Measurements from ENCODE around the gene TPRG1L. TPM values are rescaled to one million over a fixed set of nuclear protein-coding genes. Genes with fewer than 3 reads are reported as not detected.

Gene TPRG1L
- total RNA-seq, 1 donor from 2014 or later = 33.7 TPM

- Mint-ChIP-seq H3K27me3 (ENCODE audit: low read depth, unreplicated experiment) (peaks cover 12% of the 10 kb centered on the region), H3K4me3 (ENCODE audit: unreplicated experiment) (no peak overlapping the region), H3K4me1 (ENCODE audit: low read depth, unreplicated experiment) (peaks cover 3% of the 10 kb centered on the region), H3K36me3 (ENCODE audit: low read depth, unreplicated experiment) (no peaks in the 10 kb centered on the region), H3K27ac (ENCODE audit: unreplicated experiment) (no peak overlapping the region), H3K9me3 (ENCODE audit: unreplicated experiment) (no peaks in the 10 kb centered on the region)
- H3K4me1 ChIP-seq (ENCODE audit: insufficient read depth, low read length) = peaks cover 4% of the 10 kb centered on the region
- peaks cover 2% of the 10 kb centered on the region for H3K27me3 ChIP-seq (ENCODE audit: insufficient read depth, low read length)
- no peaks in the 10 kb centered on the region for H3K36me3 ChIP-seq (ENCODE audit: insufficient read depth, low read length)
- no peak overlapping the region for H3K27ac ChIP-seq (ENCODE audit: low read depth, low read length)
- no peaks in the 10 kb centered on the region for H3K79me2 ChIP-seq (ENCODE audit: insufficient read depth, low read length)
- no peaks in the 10 kb centered on the region for H3K9me3 ChIP-seq (ENCODE audit: insufficient read depth, low read depth, low read length)
- H3K4me2 ChIP-seq (ENCODE audit: low read length) = no peak overlapping the region
- FAIRE-seq (no peak), DNase-seq (ENCODE audit: low read depth) (no peak)
- no peak overlapping the region for H3K9ac ChIP-seq (ENCODE audit: low read length)
- no peak overlapping the region for H2AFZ ChIP-seq (ENCODE audit: low read depth, low read length)
- H4K20me1 ChIP-seq (ENCODE audit: insufficient read depth, low read length) = no peaks in the 10 kb centered on the region
- no peak overlapping the region for H3K4me3 ChIP-seq (ENCODE audit: insufficient read depth, low read depth, low read length)
- TF ChIP-seq EZH2 (IDR thresholded peaks at IDR 0.05; ENCODE audit: insufficient read depth, low read length) = no peak
- TF ChIP-seq, protein P1, sequence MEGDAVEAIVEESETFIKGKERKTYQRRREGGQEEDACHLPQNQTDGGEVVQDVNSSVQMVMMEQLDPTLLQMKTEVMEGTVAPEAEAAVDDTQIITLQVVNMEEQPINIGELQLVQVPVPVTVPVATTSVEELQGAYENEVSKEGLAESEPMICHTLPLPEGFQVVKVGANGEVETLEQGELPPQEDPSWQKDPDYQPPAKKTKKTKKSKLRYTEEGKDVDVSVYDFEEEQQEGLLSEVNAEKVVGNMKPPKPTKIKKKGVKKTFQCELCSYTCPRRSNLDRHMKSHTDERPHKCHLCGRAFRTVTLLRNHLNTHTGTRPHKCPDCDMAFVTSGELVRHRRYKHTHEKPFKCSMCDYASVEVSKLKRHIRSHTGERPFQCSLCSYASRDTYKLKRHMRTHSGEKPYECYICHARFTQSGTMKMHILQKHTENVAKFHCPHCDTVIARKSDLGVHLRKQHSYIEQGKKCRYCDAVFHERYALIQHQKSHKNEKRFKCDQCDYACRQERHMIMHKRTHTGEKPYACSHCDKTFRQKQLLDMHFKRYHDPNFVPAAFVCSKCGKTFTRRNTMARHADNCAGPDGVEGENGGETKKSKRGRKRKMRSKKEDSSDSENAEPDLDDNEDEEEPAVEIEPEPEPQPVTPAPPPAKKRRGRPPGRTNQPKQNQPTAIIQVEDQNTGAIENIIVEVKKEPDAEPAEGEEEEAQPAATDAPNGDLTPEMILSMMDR (IDR thresholded peaks at IDR 0.05; ENCODE audit: insufficient read depth, low read depth, low read length) = no peak
Observed at GRCh38 chr1:3600354-3600753, 24.5 kb upstream of the TPRG1L start.

GRCh38 chr1:3601743-3602142 lies 23.1 kb upstream of the TPRG1L start:
- Histone ChIP-seq H3K36me3 (ENCODE audit: insufficient read depth, low read length) (no peaks in the 10 kb centered on the region), H3K27me3 (ENCODE audit: insufficient read depth, low read length) (peaks cover 2% of the 10 kb centered on the region), H4K20me1 (ENCODE audit: insufficient read depth, low read length) (no peaks in the 10 kb centered on the region), H3K4me2 (ENCODE audit: low read length) (no peak overlapping the region), H3K79me2 (ENCODE audit: insufficient read depth, low read length) (no peaks in the 10 kb centered on the region), H3K4me3 (ENCODE audit: insufficient read depth, low read depth, low read length) (no peak overlapping the region), H3K9me3 (ENCODE audit: insufficient read depth, low read depth, low read length) (no peaks in the 10 kb centered on the region), H3K27ac (ENCODE audit: low read depth, low read length) (no peak overlapping the region), H2AFZ (ENCODE audit: low read depth, low read length) (no peak overlapping the region), H3K4me1 (ENCODE audit: insufficient read depth, low read length) (peaks cover 4% of the 10 kb centered on the region), H3K9ac (ENCODE audit: low read length) (no peak overlapping the region)
- H3K36me3 Mint-ChIP-seq (ENCODE audit: low read depth, unreplicated experiment) = no peaks in the 10 kb centered on the region
- TF ChIP-seq, protein P1 (IDR thresholded peaks at IDR 0.05; ENCODE audit: insufficient read depth, low read depth, low read length) = no peak
- no peak for TF ChIP-seq EZH2 (IDR thresholded peaks at IDR 0.05; ENCODE audit: insufficient read depth, low read length)
- no peak overlapping the region for H3K27ac Mint-ChIP-seq (ENCODE audit: unreplicated experiment)
- FAIRE-seq (no peak), DNase-seq (ENCODE audit: low read depth) (no peak)
- no peak overlapping the region for H3K4me3 Mint-ChIP-seq (ENCODE audit: unreplicated experiment)
- peaks cover 12% of the 10 kb centered on the region for H3K27me3 Mint-ChIP-seq (ENCODE audit: low read depth, unreplicated experiment)
- peaks cover 3% of the 10 kb centered on the region for H3K4me1 Mint-ChIP-seq (ENCODE audit: low read depth, unreplicated experiment)
- H3K9me3 Mint-ChIP-seq (ENCODE audit: unreplicated experiment) = no peaks in the 10 kb centered on the region

GRCh38 chr1:3602375-3602774 lies 22.4 kb upstream of the TPRG1L start:
- no peaks in the 10 kb centered on the region for H4K20me1 ChIP-seq (ENCODE audit: insufficient read depth, low read length)
- Mint-ChIP-seq H3K27ac (ENCODE audit: unreplicated experiment) (no peak overlapping the region), H3K4me1 (ENCODE audit: low read depth, unreplicated experiment) (peaks cover 3% of the 10 kb centered on the region), H3K36me3 (ENCODE audit: low read depth, unreplicated experiment) (no peaks in the 10 kb centered on the region), H3K4me3 (ENCODE audit: unreplicated experiment) (no peak overlapping the region), H3K27me3 (ENCODE audit: low read depth, unreplicated experiment) (peaks cover 16% of the 10 kb centered on the region), H3K9me3 (ENCODE audit: unreplicated experiment) (no peaks in the 10 kb centered on the region)
- no peak for FAIRE-seq
- H3K4me2 ChIP-seq (ENCODE audit: low read length) = no peak overlapping the region
- peaks cover 4% of the 10 kb centered on the region for H3K27me3 ChIP-seq (ENCODE audit: insufficient read depth, low read length)
- no peak for DNase-seq (ENCODE audit: low read depth)
- H3K36me3 ChIP-seq (ENCODE audit: insufficient read depth, low read length) = no peaks in the 10 kb centered on the region
- peaks cover 4% of the 10 kb centered on the region for H3K4me1 ChIP-seq (ENCODE audit: insufficient read depth, low read length)
- no peak overlapping the region for H3K27ac ChIP-seq (ENCODE audit: low read depth, low read length)
- TF ChIP-seq, protein P1 (IDR thresholded peaks at IDR 0.05; ENCODE audit: insufficient read depth, low read depth, low read length) = no peak
- TF ChIP-seq EZH2 (IDR thresholded peaks at IDR 0.05; ENCODE audit: insufficient read depth, low read length) = no peak
- no peak overlapping the region for H2AFZ ChIP-seq (ENCODE audit: low read depth, low read length)
- no peak overlapping the region for H3K4me3 ChIP-seq (ENCODE audit: insufficient read depth, low read depth, low read length)
- H3K9me3 ChIP-seq (ENCODE audit: insufficient read depth, low read depth, low read length) = no peaks in the 10 kb centered on the region
- no peaks in the 10 kb centered on the region for H3K79me2 ChIP-seq (ENCODE audit: insufficient read depth, low read length)
- H3K9ac ChIP-seq (ENCODE audit: low read length) = no peak overlapping the region
